H1 (cell line): ENCODE measurements around the gene LRRC43. TPM values are rescaled to one million over a fixed set of nuclear protein-coding genes. Genes with fewer than 3 reads are reported as not detected.

Experiments
- SRF ChIP-seq: IDR thresholded peaks from 2 replicates; pipeline ENCODE4 v1.6.1; 2011; ENCODE audit warnings: mild to moderate bottlenecking, low read depth, low read length, moderate library complexity
- polyA plus RNA-seq, 7 experiments: library from polyadenylated mRNA; depleted of rRNA in 3 of 7; stranded (reverse) in 5 of 7; unstranded in 2 of 7; fragments of >200 nt in 5 of 7; fragments of 200-250 nt in 2 of 7; gene quantifications; 1 replicate in 5 of 7; 2 replicates in 1 of 7; 4 replicates in 1 of 7; pipeline versions ENCODE4 v1.2.1 to v1.2.3, GENCODE V29; 2011 to 2013; ENCODE audit warnings: missing spikeins in 2 of 7, mixed read lengths in 2 of 7
- total RNA-seq: library from RNA; stranded (reverse); fragmentation: NEBNext Ultra II Directional; extraction: Animal tissue kit (Norgen Biotek cat#: 25700); gene quantifications from 2 replicates; pipeline ENCODE4 v1.2.1, GENCODE V29; 2021
- TF ChIP-seq, protein P1 (sequence below): fragments of 300-600 bp; sonication (generic); IDR thresholded peaks from 2 replicates; pipeline ENCODE4 v1.7.1; 2012; ENCODE audit warnings: low read length, moderate library complexity, mild to moderate bottlenecking, inconsistent platforms; ENCODE audit not compliant: insufficient replicate concordance

LRRC43 gene
- total and polyA plus RNA-seq, 2 of the 8 experiments (the other 6 are each of a cell fraction or from before 2014, with no cell fraction given) = 0.35 to 0.44 TPM

DNA sequence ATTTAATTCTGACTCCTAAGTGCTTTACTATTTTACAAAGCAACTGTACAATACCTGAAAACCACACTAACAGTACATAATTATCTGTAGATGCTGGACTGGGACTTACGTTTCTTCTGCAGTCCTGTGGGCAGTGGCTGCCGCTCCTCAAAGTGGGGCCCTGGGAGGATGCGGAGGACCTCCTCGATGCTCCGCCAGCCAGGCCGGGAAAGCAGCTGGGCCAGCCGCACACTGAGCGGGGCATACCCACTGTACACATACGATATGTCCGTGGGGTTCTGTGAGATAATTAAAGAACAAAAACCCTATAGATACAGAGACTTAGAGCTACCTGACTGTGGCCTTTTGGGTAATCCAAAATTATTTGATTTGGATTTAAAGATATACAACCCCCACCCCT is 49.8 kb downstream of the LRRC43 start (continued):
- TF ChIP-seq, protein P1, sequence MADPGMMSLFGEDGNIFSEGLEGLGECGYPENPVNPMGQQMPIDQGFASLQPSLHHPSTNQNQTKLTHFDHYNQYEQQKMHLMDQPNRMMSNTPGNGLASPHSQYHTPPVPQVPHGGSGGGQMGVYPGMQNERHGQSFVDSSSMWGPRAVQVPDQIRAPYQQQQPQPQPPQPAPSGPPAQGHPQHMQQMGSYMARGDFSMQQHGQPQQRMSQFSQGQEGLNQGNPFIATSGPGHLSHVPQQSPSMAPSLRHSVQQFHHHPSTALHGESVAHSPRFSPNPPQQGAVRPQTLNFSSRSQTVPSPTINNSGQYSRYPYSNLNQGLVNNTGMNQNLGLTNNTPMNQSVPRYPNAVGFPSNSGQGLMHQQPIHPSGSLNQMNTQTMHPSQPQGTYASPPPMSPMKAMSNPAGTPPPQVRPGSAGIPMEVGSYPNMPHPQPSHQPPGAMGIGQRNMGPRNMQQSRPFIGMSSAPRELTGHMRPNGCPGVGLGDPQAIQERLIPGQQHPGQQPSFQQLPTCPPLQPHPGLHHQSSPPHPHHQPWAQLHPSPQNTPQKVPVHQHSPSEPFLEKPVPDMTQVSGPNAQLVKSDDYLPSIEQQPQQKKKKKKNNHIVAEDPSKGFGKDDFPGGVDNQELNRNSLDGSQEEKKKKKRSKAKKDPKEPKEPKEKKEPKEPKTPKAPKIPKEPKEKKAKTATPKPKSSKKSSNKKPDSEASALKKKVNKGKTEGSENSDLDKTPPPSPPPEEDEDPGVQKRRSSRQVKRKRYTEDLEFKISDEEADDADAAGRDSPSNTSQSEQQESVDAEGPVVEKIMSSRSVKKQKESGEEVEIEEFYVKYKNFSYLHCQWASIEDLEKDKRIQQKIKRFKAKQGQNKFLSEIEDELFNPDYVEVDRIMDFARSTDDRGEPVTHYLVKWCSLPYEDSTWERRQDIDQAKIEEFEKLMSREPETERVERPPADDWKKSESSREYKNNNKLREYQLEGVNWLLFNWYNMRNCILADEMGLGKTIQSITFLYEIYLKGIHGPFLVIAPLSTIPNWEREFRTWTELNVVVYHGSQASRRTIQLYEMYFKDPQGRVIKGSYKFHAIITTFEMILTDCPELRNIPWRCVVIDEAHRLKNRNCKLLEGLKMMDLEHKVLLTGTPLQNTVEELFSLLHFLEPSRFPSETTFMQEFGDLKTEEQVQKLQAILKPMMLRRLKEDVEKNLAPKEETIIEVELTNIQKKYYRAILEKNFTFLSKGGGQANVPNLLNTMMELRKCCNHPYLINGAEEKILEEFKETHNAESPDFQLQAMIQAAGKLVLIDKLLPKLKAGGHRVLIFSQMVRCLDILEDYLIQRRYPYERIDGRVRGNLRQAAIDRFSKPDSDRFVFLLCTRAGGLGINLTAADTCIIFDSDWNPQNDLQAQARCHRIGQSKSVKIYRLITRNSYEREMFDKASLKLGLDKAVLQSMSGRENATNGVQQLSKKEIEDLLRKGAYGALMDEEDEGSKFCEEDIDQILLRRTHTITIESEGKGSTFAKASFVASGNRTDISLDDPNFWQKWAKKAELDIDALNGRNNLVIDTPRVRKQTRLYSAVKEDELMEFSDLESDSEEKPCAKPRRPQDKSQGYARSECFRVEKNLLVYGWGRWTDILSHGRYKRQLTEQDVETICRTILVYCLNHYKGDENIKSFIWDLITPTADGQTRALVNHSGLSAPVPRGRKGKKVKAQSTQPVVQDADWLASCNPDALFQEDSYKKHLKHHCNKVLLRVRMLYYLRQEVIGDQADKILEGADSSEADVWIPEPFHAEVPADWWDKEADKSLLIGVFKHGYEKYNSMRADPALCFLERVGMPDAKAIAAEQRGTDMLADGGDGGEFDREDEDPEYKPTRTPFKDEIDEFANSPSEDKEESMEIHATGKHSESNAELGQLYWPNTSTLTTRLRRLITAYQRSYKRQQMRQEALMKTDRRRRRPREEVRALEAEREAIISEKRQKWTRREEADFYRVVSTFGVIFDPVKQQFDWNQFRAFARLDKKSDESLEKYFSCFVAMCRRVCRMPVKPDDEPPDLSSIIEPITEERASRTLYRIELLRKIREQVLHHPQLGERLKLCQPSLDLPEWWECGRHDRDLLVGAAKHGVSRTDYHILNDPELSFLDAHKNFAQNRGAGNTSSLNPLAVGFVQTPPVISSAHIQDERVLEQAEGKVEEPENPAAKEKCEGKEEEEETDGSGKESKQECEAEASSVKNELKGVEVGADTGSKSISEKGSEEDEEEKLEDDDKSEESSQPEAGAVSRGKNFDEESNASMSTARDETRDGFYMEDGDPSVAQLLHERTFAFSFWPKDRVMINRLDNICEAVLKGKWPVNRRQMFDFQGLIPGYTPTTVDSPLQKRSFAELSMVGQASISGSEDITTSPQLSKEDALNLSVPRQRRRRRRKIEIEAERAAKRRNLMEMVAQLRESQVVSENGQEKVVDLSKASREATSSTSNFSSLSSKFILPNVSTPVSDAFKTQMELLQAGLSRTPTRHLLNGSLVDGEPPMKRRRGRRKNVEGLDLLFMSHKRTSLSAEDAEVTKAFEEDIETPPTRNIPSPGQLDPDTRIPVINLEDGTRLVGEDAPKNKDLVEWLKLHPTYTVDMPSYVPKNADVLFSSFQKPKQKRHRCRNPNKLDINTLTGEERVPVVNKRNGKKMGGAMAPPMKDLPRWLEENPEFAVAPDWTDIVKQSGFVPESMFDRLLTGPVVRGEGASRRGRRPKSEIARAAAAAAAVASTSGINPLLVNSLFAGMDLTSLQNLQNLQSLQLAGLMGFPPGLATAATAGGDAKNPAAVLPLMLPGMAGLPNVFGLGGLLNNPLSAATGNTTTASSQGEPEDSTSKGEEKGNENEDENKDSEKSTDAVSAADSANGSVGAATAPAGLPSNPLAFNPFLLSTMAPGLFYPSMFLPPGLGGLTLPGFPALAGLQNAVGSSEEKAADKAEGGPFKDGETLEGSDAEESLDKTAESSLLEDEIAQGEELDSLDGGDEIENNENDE = no peak
- no peak for TF ChIP-seq SRF
